PC-9 (cell line): ENCODE measurements around the gene ACER3.

ENCODE experiments used
- EZH2 ChIP-seq: fragments of 200-600 bp; sonication (generic); IDR thresholded peaks from 2 replicates; pipeline ENCODE4 v1.8.0; 2017; ENCODE audit warnings: antibody characterized with exemption, low read depth
- TF ChIP-seq, protein P1 (sequence below): fragments of 200-600 bp; sonication (generic); conservative IDR thresholded peaks from 2 replicates; pipeline ENCODE4 v1.6.1; 2017; ENCODE audit warnings: mixed run types, antibody characterized with exemption, mild to moderate bottlenecking, moderate library complexity

DNA sequence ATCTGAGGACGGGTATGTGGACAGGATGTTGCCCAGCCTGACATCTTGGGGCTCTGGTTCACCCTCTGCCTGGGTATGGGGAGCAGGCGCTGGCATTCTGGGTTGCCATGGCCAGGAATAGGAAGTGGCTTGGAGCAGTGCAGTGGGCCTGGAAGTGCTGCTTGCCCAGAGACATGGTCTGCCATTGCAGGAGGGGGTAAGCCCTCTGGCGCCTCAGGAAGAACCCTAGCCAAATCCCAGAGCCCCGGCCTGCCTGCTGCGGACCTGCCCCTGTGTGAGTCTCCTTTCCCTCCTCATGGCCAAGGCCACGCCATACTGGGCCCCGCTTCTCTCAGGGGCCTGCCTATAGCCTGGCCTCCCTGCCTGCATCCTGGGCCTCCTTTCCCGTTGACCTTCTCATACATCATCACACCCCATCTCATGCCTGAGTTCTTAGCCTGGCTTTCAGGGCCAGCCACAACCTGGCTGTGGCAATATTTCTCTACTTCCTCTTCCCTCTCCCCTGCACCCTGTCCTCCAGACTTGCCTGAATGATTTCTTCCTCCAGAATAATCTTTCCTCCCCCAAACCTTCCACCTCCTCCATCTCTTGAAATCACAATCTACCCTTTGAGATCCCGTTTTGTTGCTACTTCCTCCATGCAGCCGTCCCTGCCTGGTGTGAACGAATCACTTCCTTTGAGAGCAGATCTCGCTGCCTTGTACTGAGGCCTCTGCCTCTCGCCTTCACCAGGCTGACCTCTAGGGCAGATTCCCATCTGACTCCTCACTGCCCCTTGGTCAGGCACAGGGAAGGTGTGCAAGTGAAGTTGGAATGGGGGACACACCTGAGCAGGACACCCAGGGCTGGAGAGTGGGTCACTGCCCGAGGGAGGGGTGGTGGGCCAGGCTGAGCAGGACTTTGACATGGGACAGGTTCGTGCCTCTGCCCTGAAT is 211.2 kb downstream of the ACER3 start:
- TF ChIP-seq, protein P1, sequence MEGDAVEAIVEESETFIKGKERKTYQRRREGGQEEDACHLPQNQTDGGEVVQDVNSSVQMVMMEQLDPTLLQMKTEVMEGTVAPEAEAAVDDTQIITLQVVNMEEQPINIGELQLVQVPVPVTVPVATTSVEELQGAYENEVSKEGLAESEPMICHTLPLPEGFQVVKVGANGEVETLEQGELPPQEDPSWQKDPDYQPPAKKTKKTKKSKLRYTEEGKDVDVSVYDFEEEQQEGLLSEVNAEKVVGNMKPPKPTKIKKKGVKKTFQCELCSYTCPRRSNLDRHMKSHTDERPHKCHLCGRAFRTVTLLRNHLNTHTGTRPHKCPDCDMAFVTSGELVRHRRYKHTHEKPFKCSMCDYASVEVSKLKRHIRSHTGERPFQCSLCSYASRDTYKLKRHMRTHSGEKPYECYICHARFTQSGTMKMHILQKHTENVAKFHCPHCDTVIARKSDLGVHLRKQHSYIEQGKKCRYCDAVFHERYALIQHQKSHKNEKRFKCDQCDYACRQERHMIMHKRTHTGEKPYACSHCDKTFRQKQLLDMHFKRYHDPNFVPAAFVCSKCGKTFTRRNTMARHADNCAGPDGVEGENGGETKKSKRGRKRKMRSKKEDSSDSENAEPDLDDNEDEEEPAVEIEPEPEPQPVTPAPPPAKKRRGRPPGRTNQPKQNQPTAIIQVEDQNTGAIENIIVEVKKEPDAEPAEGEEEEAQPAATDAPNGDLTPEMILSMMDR, result no peak
- no peak for TF ChIP-seq EZH2
